MG63 (cell line): Measurements from ENCODE around the gene GGA3. TPM values are rescaled to one million over a fixed set of nuclear protein-coding genes. Genes with fewer than 3 reads are reported as not detected.
"Not testable (repeated sequence)": the region's sequence is repeated elsewhere in the genome, so short reads cannot be mapped to it uniquely, and the experiment has no call there.

ENCODE experiments used
- DNase-seq: peaks from one replicate; pipeline ENCODE4 v3.0.0-alpha.2; 2020
- H3K27me3 ChIP-seq: fragments of 250-450 bp; sonication (Bioruptor Pico); 2 replicates; pipeline ENCODE4 v1.5.1; 2020; ENCODE audit warnings: mild to moderate bottlenecking, moderate library complexity
- H3K36me3 ChIP-seq: fragments of 250-450 bp; sonication (Bioruptor Pico); 2 replicates; pipeline ENCODE4 v1.5.1; 2020; ENCODE audit warnings: mild to moderate bottlenecking, moderate library complexity
- H3K4me3 ChIP-seq: fragments of 250-450 bp; sonication (Bioruptor Pico); 2 replicates; pipeline ENCODE4 v1.5.1; 2020; ENCODE audit warnings: mild to moderate bottlenecking, moderate library complexity
- H3K9me3 ChIP-seq: fragments of 250-450 bp; sonication (Bioruptor Pico); 2 replicates; pipeline ENCODE4 v1.5.1; 2020; ENCODE audit warnings: mild to moderate bottlenecking, moderate library complexity
- total RNA-seq: library from RNA; depleted of rRNA; stranded (reverse); fragments of >200 nt; shearing (Covaris generic); gene quantifications from 2 replicates; pipeline ENCODE4 v1.2.3, GENCODE V29; 2014; ENCODE audit warnings: low replicate concordance; rRNA removed

The GGA3 gene
- total RNA-seq, 1 experiment from 2014 or later: 9.2 TPM

GRCh38 chr17:75207050-75207407, 54.4 kb downstream of the GGA3 start:
- Histone ChIP-seq H3K4me3 (peak overlapping the region; percentile 90), H3K36me3 (peaks cover 37% of the 10 kb centered on the region)
- H3K27me3 ChIP-seq, H3K9me3 ChIP-seq, DNase-seq: not testable (repeated sequence)

GRCh38 chr17:75205793-75206163, 55.6 kb downstream of the GGA3 start:
- Histone ChIP-seq H3K9me3 (no peaks in the 10 kb centered on the region), H3K27me3 (no peaks in the 10 kb centered on the region), H3K4me3 (peak overlapping the region; percentile 90), H3K36me3 (peaks cover 27% of the 10 kb centered on the region)
- DNase-seq: no peak

- Histone ChIP-seq H3K27me3 (no peaks in the 10 kb centered on the region), H3K9me3 (no peaks in the 10 kb centered on the region), H3K36me3 (peaks cover 23% of the 10 kb centered on the region), H3K4me3 (peak within 1 kb of the TSS; percentile 90)
- peak; percentile 97 for DNase-seq
Observed at GRCh38 chr17:75205037-75205792, 56.2 kb downstream of the GGA3 start, which contains the start of gene NUP85. NUP85 (plus strand) TSS chr17:75205679; CDS start chr17:75205762, 83 bp downstream.

- Histone ChIP-seq H3K4me3 (no peak overlapping the region), H3K27me3 (no peaks in the 10 kb centered on the region), H3K9me3 (no peaks in the 10 kb centered on the region), H3K36me3 (no peaks in the 10 kb centered on the region)
- DNase-seq: no peak
Observed at GRCh38 chr17:75199886-75200618, 61.4 kb downstream of the GGA3 start.

- DNase-seq: no peak
- Histone ChIP-seq H3K36me3 (no peaks in the 10 kb centered on the region), H3K9me3 (no peaks in the 10 kb centered on the region)
Observed at GRCh38 chr17:75194879-75195278, 66.5 kb downstream of the GGA3 start.

GRCh38 chr17:75191584-75191983, 69.8 kb downstream of the GGA3 start:
- H3K9me3 ChIP-seq: no peaks in the 10 kb centered on the region
- H3K36me3 ChIP-seq: no peaks in the 10 kb centered on the region
- no peaks in the 10 kb centered on the region for H3K27me3 ChIP-seq
- no peak for DNase-seq
- H3K4me3 ChIP-seq: no peak overlapping the region

More at GRCh38 chr17:75194879-75195278, 66.5 kb downstream of the GGA3 start:
- Histone ChIP-seq H3K27me3 (no peaks in the 10 kb centered on the region), H3K4me3 (no peak overlapping the region)

- no peaks in the 10 kb centered on the region for H3K27me3 ChIP-seq
- H3K36me3 ChIP-seq: no peaks in the 10 kb centered on the region
- no peak for DNase-seq
- H3K4me3 ChIP-seq: no peak overlapping the region
- no peaks in the 10 kb centered on the region for H3K9me3 ChIP-seq
Observed at GRCh38 chr17:75188614-75189013, 72.8 kb downstream of the GGA3 start.

Other genes with a start within 250 kb of the GGA3 start
- 94.3 and 148 TPM in 2 replicates for gene MRPL58, start 248.9 kb downstream of the GGA3 start, total RNA-seq
- 296 and 323 TPM in 2 replicates for gene ATP5PD, start 214.6 kb downstream of the GGA3 start, total RNA-seq
- gene KCTD2, start 214.4 kb downstream of the GGA3 start, total RNA-seq: 15.6 and 17.0 TPM in 2 replicates
- 0.12 and 0.33 TPM in 2 replicates for gene SLC16A5, start 173.7 kb downstream of the GGA3 start, total RNA-seq
- 12.0 and 15.1 TPM in 2 replicates for gene ARMC7, start 151.6 kb downstream of the GGA3 start, total RNA-seq
- 29.1 and 92.2 TPM in 2 replicates for gene NT5C, start 129.9 kb downstream of the GGA3 start, total RNA-seq
- 117 and 285 TPM in 2 replicates for gene JPT1, start 107.1 kb downstream of the GGA3 start, total RNA-seq
- 145 and 181 TPM in 2 replicates for gene SUMO2, start 78.6 kb downstream of the GGA3 start, total RNA-seq
- gene NUP85, start 55.9 kb downstream of the GGA3 start, total RNA-seq: 75.0 and 100 TPM in 2 replicates
- gene MRPS7, start 273 bp upstream of the GGA3 start, total RNA-seq: 78.0 and 101 TPM in 2 replicates
- 4.4 and 18.2 TPM in 2 replicates for gene MIF4GD, start 9.6 kb upstream of the GGA3 start, total RNA-seq
- 17.8 and 21.7 TPM in 2 replicates for gene SLC25A19, start 27.8 kb upstream of the GGA3 start, total RNA-seq
- 110 and 134 TPM in 2 replicates for gene GRB2, start 144.1 kb upstream of the GGA3 start, total RNA-seq
- gene TMEM94, start 195.0 kb upstream of the GGA3 start, total RNA-seq: 10.7 and 12.5 TPM in 2 replicates